COLO829 (cell line): ENCODE results near the gene SERPING1.

Experiments
- DNase-seq: peaks from one replicate; pipeline ENCODE4 v3.0.0; 2012; ENCODE audit warnings: low spot score

The SERPING1 gene

GRCh38 chr11:57652662-57653061, 55.2 kb downstream of the SERPING1 start:
- no peak for DNase-seq

GRCh38 chr11:57653163-57653562, 55.7 kb downstream of the SERPING1 start:
- no peak for DNase-seq

- DNase-seq = no peak
These were observed 59.4 kb downstream of the SERPING1 start for GRCh38 chr11:57656885-57657193.

GRCh38 chr11:57657194-57658022, 59.9 kb downstream of the SERPING1 start, which contains the start of gene CLP1:
CLP1 (plus strand) TSS chr11:57657762; CDS start chr11:57659477, 1,715 bp downstream.
- peak; percentile 96 for DNase-seq

DNA sequence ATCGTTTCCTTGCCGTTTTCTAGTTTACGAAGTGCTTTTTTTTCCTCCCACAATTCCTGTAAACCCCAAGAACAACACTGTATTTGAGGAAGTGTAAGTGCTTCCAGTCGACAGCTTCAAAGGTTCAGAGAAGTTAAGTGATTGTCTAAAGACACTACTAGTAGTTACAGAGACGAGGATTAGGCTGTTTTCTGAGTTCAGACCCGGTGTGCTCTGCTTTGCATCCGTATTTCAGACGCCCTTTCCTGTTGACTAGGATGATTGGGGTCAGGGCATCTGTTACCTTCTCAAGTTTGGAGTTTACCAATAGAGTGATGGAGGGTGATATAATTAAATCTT, 60.5 kb downstream of the SERPING1 start:
- DNase-seq = no peak

GRCh38 chr11:57659669-57660068, 62.2 kb downstream of the SERPING1 start:
- no peak for DNase-seq

GRCh38 chr11:57662893-57663292, 65.4 kb downstream of the SERPING1 start:
- DNase-seq = no peak

- DNase-seq = no peak
These were observed 66.5 kb downstream of the SERPING1 start for GRCh38 chr11:57663975-57664374.
